Measurements from ENCODE around the gene RSBN1.
A peak's percentile ranks its signal among the peaks of the same experiment; 100 is the strongest.
"Not testable (repeated sequence)": the region's sequence is repeated elsewhere in the genome, so short reads cannot be mapped to it uniquely, and the experiment has no call there.

The RSBN1 gene

GRCh38 chr1:113756461-113756860 lies 55.8 kb downstream of the RSBN1 start:
- Histone ChIP-seq H3K36me3 (ENCODE audit: insufficient read depth, low read length) (peaks cover 48% of the 10 kb centered on the region), H2AFZ (ENCODE audit: low read length) (no peak overlapping the region), H3K27me3 (ENCODE audit: insufficient read depth, low read length) (no peaks in the 10 kb centered on the region), H3F3A (ENCODE audit: insufficient read depth, low read length) (peaks cover 9% of the 10 kb centered on the region; the same call in 1 of the 2 replicates), H3K9me2 (ENCODE audit: low read depth, low read length) (no peaks in the 10 kb centered on the region), H3K4me1 (ENCODE audit: insufficient read depth, low read length, severe bottlenecking) (peaks cover 30% of the 10 kb centered on the region), H3K9ac (ENCODE audit: low read length) (no peak overlapping the region), H3K4me2 (ENCODE audit: low read length) (peak overlapping the region; percentile 38; the same call in 1 of the 2 replicates), H3K9me3 (ENCODE audit: low read length) (no peaks in the 10 kb centered on the region), H3K79me2 (ENCODE audit: insufficient read depth, low read length) (peaks cover 17% of the 10 kb centered on the region), H3K27ac (ENCODE audit: low read depth, low read length, poor library complexity, severe bottlenecking) (no peak overlapping the region), H4K20me1 (ENCODE audit: insufficient read depth, low read length) (no peaks in the 10 kb centered on the region), H3K4me3 (ENCODE audit: low read depth, low read length, poor library complexity, severe bottlenecking) (peak overlapping the region; percentile 16)
- TF ChIP-seq EZH2 (IDR thresholded peaks at IDR 0.05; ENCODE audit: borderline replicate concordance, low read length) (no peak), CTCF (IDR thresholded peaks at IDR 0.05; ENCODE audit: low read length) (no peak)

GRCh38 chr1:113753333-113753732 lies 58.9 kb downstream of the RSBN1 start:
- not testable (repeated sequence) for H2AFZ ChIP-seq (ENCODE audit: low read length); H3F3A ChIP-seq (ENCODE audit: insufficient read depth, low read length); H4K20me1 ChIP-seq (ENCODE audit: insufficient read depth, low read length); H3K27ac ChIP-seq (ENCODE audit: low read depth, low read length, poor library complexity, severe bottlenecking); H3K9me3 ChIP-seq (ENCODE audit: low read length); H3K9ac ChIP-seq (ENCODE audit: low read length); H3K27me3 ChIP-seq (ENCODE audit: insufficient read depth, low read length); H3K9me2 ChIP-seq (ENCODE audit: low read depth, low read length); H3K4me3 ChIP-seq (ENCODE audit: low read depth, low read length, poor library complexity, severe bottlenecking); H3K4me2 ChIP-seq (ENCODE audit: low read length)
- Histone ChIP-seq H3K36me3 (ENCODE audit: insufficient read depth, low read length) (peaks cover 57% of the 10 kb centered on the region), H3K79me2 (ENCODE audit: insufficient read depth, low read length) (peaks cover 13% of the 10 kb centered on the region), H3K4me1 (ENCODE audit: insufficient read depth, low read length, severe bottlenecking) (peaks cover 20% of the 10 kb centered on the region)

GRCh38 chr1:113751516-113751915 lies 60.8 kb downstream of the RSBN1 start:
- Histone ChIP-seq H3K36me3 (ENCODE audit: insufficient read depth, low read length) (peaks cover 49% of the 10 kb centered on the region), H2AFZ (ENCODE audit: low read length) (no peak overlapping the region), H3K79me2 (ENCODE audit: insufficient read depth, low read length) (no peaks in the 10 kb centered on the region), H3K9me2 (ENCODE audit: low read depth, low read length) (no peaks in the 10 kb centered on the region), H3K9ac (ENCODE audit: low read length) (no peak overlapping the region), H3F3A (ENCODE audit: insufficient read depth, low read length) (no peaks in the 10 kb centered on the region), H4K20me1 (ENCODE audit: insufficient read depth, low read length) (no peaks in the 10 kb centered on the region), H3K27ac (ENCODE audit: low read depth, low read length, poor library complexity, severe bottlenecking) (no peak overlapping the region), H3K9me3 (ENCODE audit: low read length) (no peaks in the 10 kb centered on the region), H3K27me3 (ENCODE audit: insufficient read depth, low read length) (no peaks in the 10 kb centered on the region), H3K4me3 (ENCODE audit: low read depth, low read length, poor library complexity, severe bottlenecking) (no peak overlapping the region), H3K4me2 (ENCODE audit: low read length) (no peak overlapping the region), H3K4me1 (ENCODE audit: insufficient read depth, low read length, severe bottlenecking) (peaks cover 7% of the 10 kb centered on the region)
- TF ChIP-seq CTCF (IDR thresholded peaks at IDR 0.05; ENCODE audit: low read length) (no peak), EZH2 (IDR thresholded peaks at IDR 0.05; ENCODE audit: borderline replicate concordance, low read length) (no peak)

GRCh38 chr1:113751114-113751513 lies 61.2 kb downstream of the RSBN1 start:
- peaks cover 3% of the 10 kb centered on the region for H3K4me1 ChIP-seq (ENCODE audit: insufficient read depth, low read length, severe bottlenecking)
- no peaks in the 10 kb centered on the region for H3F3A ChIP-seq (ENCODE audit: insufficient read depth, low read length)
- H3K9ac ChIP-seq (ENCODE audit: low read length) = no peak overlapping the region
- no peak overlapping the region for H3K4me2 ChIP-seq (ENCODE audit: low read length)
- no peaks in the 10 kb centered on the region for H3K27me3 ChIP-seq (ENCODE audit: insufficient read depth, low read length)
- no peaks in the 10 kb centered on the region for H3K79me2 ChIP-seq (ENCODE audit: insufficient read depth, low read length)
- H3K9me2 ChIP-seq (ENCODE audit: low read depth, low read length) = no peaks in the 10 kb centered on the region
- H3K27ac ChIP-seq (ENCODE audit: low read depth, low read length, poor library complexity, severe bottlenecking) = no peak overlapping the region
- no peak overlapping the region for H2AFZ ChIP-seq (ENCODE audit: low read length)
- H4K20me1 ChIP-seq (ENCODE audit: insufficient read depth, low read length) = no peaks in the 10 kb centered on the region
- no peak for TF ChIP-seq EZH2 (IDR thresholded peaks at IDR 0.05; ENCODE audit: borderline replicate concordance, low read length)
- no peak for TF ChIP-seq CTCF (IDR thresholded peaks at IDR 0.05; ENCODE audit: low read length)
- H3K36me3 ChIP-seq (ENCODE audit: insufficient read depth, low read length) = peaks cover 48% of the 10 kb centered on the region
- no peak overlapping the region for H3K4me3 ChIP-seq (ENCODE audit: low read depth, low read length, poor library complexity, severe bottlenecking)
- H3K9me3 ChIP-seq (ENCODE audit: low read length) = no peaks in the 10 kb centered on the region
